Activated T-helper 1 cell treated with Interleukin-2 at 50 U/mL for 16 hours (primary cell): Measurements from ENCODE around the gene OR1D5.
"Not testable (repeated sequence)": the region's sequence is repeated elsewhere in the genome, so short reads cannot be mapped to it uniquely, and the experiment has no call there.

ENCODE experiments used
- DNase-seq: peaks from one replicate; pipeline ENCODE4 v3.0.0-alpha.2; 2020; ENCODE audit warnings: low read depth

OR1D5 gene, protein sequence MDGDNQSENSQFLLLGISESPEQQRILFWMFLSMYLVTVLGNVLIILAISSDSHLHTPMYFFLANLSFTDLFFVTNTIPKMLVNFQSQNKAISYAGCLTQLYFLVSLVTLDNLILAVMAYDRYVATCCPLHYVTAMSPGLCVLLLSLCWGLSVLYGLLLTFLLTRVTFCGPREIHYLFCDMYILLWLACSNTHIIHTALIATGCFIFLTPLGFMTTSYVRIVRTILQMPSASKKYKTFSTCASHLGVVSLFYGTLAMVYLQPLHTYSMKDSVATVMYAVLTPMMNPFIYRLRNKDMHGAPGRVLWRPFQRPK

DNA sequence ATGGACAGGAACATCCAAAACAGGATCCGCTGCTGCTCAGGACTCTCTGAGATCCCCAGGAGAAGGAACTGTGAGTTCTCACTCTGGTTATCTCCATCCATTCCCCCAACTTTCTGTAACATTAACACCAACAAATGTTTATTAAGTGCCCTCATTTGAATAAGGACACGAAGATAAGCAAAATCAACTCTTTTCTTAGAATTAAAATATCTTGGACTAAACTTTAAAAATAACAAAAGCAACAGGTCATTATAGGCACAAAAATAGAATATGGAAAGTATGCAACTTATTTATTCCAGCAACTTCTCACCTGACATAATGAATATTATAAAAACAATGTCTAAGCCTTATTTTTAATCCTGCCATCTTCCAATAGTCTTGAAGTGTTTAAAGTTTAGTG is at the start of gene OR1D5:
OR1D5 (minus strand) TSS at position 101 of the 400 bp plus-strand sequence; CDS start at position 101, 0 bp downstream.
- not testable (repeated sequence) for DNase-seq

DNA sequence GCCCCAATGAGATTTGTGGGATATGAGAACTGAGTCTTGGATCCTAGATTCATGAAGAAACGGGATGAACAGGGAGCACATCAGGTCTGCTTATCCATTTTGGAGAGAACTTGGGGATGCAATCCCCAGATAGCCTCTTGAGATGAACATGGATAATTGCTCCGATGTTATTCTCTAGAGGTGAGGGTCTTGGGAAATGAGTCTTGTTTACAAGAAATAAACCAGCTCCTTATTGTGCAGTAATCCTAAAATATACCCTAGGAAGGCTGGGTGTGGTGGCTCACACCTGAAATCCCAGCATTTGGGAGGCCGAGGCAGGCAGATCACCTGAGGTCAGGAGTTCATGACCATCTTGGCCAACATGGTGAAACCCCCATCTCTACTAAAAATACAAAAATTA is 40.9 kb upstream of the OR1D5 start, which contains the start of gene OR1D2:
OR1D2 (minus strand) TSS at position 101 of the 400 bp plus-strand sequence. CDS start 11,426 bp downstream, outside the sequence.
- DNase-seq: no peak

DNA sequence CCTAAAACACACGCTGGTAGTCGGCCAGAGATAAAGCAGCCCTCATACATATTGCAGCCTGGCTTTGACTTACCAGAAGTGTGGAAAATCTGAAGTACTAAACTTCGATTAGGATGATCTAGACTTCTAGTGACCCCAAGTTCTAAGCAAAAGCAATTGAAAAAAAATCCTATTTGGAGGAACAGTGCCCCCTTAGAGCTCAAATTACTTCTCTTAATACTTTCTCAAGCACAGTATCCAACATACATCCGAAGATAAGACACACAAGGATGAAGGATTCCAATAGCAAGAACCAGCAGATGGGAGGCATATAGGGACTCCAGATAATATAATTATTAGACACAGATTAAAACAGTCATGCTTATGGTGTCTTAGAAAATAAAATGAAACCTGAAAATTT is 10.4 kb upstream of the OR1D5 start:
- not testable (repeated sequence) for DNase-seq

DNA sequence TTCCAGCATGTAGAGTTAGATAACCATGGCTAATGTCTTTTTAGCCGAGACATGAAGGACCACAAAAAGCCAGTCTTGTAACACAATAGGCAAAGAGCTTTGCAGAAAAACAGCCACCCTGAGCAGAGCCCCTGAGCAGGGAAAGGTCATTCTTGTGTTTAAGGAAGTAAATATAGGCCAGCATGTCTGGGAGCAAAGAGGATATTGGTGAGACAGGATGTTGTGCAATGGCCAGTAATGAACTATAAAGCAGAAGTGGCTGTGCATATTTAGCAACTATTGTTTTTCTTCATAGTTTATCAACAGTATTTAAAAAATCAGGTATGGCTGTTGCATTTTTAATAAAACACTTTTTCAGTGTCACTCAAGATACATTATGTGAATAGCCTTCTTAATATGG is 1.8 kb upstream of the OR1D5 start:
- not testable (repeated sequence) for DNase-seq

DNA sequence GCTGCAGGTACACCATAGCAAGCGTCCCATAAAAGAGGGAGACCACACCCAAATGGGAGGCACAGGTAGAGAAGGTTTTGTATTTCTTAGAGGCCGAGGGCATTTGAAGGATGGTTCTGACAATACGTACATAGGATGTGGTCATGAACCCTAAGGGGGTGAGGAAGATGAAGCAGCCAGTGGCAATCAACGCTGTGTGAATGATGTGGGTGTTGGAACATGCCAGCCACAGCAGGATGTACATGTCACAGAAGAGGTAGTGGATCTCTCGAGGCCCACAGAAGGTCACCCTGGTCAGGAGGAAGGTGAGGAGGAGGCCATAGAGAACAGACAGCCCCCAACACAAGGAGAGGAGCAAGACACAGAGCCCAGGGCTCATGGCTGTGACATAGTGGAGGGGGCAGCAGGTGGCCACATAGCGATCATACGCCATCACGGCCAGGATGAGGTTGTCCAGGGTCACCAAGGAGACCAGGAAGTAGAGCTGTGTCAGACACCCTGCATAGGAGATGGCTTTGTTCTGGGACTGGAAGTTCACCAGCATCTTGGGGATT is 506 bp downstream of the OR1D5 start:
- DNase-seq: not testable (repeated sequence)

DNA sequence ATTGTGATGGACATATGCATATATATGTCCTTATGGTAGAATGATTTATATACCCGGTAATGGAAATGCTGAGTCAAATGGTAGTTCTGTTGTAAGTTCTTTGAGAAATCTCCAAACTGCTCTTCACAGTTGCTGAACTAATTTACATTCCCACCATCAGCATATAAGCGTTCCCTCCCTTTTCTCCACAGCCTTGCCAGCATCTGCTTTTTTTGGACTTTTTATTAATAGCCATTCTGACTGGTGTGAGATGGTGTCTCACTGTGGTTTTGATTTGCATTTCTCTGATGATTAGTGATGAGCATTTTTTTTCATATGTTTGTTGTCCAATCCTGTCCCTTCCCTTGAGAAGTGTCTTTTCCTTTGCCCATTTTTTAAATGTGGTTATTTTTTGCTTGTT is 8.5 kb downstream of the OR1D5 start:
- not testable (repeated sequence) for DNase-seq

DNA sequence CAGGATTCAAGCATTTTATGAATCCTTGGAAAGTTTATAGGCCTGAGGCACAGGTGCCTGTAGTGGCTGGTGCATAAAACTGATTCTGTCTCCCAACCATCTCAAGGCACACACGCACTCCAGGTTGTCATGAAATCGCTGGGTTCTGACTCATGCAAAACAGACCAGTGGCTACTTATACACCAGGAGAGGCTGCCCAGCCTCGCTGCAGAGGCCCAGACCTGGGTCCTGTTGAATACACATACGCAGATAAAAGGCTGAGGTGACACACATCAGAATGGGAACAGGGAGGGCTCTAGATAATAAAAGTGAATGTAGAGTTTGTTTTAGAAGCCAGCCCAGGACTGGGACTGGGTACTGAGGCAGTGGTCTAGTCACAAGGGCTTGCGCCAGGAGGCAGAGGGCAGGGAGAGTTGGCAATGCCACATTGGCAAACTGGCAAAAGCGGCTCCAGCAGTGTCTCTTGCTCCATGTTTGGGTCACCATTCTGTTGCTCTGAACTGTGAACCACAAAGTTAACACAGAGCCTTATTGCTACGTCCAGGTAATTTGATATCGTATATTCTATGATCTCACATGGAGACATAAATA is 13.6 kb downstream of the OR1D5 start:
- DNase-seq: no peak

DNA sequence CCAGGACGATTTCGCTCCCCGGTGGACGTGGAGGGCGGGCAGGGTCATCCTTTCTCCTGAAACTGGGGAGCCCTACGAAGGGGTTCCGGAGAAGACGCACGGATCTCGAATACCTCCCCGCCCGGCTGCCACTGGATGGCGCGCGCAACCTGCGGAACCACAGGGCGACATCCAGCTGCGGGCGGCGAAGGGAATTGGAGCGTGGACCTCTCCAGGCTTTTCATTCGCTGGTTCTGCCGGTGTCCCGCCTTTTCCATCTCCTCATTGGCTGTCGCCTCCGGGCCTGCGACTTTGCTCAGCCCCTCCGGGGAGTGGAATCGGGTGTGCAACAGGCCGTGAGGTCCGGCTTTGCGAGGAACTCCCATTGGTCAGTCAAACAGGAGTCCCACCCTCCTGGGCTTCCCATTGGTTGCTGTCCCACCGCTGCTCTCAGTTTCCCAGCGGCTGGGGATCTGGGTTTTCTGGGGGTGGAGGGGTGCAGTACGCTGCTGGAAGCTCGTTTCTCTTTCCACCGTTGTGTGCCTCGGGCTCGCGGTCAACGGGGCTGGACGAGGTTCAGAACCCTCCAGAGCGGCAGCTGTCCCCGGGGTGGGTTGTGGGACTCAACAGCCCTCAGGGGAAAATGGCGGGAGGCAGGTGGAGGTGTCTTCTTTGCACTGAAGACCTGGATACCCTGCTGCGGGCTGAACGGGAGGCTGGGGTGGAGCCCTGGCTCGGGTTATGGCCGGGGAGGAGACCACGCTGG is 14.5 kb downstream of the OR1D5 start:
- peak; percentile 85 for DNase-seq

DNA sequence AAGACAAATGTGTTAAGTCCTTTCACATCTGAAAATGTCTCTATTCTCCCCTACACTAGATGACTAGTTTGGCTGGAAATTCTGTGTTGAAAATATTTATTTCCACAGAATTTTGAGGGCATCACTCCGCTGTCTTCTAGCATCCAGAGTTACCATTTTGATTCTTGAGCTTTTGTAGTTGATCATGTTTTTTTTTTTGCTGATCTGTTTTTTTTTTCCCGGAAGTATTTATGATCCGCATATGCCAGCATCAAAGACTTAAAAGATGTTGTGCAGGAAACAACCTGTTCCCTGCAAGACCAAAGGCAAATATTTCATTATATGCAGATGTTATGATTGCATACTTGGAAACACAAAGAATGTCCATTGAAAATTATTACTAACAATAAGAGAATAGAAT is 16.7 kb downstream of the OR1D5 start:
- DNase-seq: no peak

DNA sequence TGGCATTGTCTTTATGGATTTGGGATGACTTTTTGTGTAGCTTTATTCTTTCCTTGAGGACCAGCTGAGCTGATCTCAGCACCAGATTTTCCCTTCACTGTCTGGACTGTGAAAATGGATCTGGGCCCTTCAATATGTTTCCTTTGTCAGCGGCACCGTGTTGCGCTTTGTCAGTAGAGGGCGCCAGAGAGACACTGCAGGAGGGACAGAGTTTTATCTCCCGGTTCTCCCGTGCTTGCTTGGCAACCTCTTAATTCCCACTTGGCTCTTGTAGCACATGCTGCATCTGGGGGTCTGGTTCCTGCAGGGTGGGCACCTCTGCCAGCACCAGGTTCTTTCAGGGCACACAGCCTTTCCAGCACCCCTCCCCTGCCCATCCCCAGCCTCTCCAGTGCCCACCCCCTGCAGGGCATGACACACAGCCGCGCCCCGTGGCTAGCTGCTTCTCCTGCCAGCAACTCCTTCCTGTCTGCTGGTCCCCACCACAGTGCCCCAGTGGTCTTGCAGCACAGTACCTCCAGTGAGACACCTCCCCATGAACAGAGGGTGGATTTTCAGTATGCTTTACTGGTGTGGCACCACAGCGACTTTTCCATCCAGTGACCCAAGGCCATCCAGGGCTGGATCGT is 19.6 kb downstream of the OR1D5 start:
- DNase-seq: no peak

DNA sequence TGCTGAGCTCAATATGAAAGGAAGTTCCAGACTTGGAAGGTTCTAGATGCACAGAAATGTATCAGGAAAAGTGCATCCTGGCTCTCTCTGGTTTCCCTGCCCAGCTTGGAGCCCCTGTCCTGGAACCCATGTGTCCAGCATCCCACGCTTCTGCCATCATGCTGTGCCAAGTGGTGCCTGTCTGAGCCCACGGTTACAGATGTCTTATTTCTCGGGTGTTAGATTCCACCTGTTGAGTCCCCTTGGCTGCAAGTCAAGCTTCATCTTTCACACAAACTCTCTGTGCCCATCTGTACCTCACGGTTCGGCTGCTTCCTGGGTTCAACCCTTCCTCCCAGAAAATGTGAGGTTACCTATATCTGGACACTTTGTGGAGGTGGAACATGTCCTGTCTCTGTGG is 22.5 kb downstream of the OR1D5 start:
- no peak for DNase-seq

DNA sequence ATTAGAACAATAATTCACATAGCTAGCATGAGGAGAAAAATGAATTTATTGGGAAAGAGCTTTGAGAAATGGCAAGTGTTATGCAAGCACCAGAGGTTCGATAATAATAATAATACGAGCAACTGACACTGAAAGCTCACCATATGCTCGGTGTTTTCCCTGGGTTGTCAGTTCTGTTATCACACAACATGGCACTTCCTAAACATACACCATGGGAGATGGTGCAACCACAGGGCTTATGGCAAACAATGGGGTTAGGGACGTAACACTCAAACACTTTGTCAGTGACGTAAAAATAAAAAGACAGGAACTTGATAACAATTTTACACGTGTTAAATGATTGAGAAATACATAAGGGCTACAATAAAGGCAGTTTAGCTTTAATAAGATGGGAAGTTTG is 23.7 kb downstream of the OR1D5 start:
- no peak for DNase-seq

DNA sequence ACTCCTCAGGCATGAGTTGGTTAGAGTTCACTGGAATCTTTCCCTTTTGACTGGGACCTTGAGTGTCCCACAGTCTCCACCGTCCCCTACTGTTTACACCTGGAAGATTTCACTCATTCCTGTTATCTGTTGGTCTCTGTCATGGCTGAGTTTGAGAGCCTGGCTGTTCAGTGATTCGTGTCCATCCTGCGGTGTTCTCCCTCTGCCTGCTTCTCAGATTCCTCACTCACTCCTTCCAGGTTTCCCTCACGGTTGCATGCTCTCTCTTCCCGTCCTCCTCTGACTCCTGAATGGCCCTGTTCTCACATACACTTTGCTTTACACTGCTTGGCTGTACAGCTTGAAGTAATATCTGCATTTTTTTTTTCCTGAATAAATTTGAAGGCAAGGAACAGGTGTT is 24.5 kb downstream of the OR1D5 start:
- no peak for DNase-seq

DNA sequence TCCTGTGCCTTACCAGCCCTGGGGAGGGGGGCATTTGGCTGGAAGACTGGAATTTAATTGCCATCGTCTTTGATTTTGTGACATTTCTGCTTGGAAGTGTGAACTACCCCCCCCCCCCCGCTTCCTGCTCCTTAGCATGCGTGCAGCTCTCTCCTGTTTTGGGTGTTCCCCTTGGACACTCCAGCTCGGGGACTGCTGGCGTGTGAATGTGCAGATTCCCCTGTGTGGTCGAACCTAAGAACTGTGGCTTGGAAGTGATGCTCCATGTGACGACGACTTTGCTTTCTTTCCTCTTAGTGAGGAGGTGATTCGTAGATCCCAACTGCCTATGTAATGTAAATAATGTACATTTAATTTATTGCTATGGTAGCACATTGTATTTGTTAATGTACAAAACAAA is 26.1 kb downstream of the OR1D5 start:
- DNase-seq: no peak

DNA sequence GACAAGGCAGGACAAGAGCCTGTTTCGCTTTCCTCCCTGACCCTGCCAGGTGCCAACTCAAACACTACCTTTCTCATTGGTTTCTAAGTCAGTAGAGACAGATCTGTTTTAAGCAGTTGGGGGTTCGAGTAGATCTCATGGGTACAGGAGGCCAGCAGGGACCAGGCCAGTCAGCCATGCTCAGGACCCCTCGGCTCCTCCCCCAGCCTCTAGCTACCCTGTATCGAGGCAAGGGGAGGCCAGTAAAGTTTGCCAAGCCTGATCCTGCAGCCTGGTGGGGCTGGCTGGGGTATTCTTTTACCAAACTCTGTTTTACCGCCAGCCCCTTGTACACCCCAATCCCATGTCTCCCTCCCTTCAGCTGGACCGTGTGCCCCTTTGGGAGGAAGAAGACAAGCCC is 26.6 kb downstream of the OR1D5 start:
- no peak for DNase-seq

DNA sequence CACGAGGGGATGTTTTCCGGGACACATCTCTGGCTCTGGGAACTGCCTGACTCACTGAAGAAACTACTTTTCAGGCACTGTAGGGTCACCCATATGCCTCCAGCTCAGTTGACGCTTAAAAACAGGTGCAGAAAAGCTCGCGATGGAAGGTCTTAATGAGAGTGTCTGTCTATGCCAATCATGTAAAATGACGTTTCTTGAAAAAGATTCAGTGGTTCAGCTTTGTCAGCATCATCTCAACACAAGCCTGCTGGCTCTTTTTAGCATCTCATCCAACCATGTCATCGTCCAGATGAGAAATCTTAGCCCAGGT is 27.5 kb downstream of the OR1D5 start:
- DNase-seq: no peak

DNA sequence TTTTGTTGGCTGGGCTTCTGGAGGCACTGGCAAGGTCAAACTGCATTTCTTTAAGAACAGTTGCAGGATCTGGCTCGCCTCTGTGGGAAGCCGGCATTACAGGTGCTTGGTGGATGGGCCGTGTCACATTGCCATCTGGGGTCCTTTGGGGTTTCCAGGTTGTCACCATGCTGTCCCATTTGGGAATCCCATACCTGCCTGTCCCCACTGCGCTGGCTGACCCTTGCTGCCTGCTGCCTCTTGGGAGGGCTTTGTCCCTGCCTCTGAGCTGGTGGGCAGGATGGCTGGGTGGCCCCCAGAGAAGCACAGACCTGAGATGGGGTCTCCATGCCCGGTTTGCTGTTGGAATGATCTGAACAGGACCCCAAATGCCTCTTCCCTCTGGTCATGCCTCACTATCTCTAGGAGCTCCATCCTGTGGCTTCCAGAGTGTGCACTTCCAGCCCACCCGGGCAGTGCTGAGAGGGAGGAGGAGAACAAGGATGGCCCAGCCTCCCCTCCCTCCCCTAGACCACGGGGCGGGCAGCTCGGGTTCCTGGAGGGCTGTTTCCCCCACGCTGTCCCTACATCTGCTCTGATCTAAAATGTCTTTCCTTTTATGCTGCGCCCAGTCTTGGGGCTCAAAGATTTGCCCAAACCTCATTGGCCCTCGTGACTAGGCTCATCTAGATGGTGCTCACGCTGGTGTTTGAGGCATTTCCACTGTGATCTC is 28.0 kb downstream of the OR1D5 start:
- no peak for DNase-seq

DNA sequence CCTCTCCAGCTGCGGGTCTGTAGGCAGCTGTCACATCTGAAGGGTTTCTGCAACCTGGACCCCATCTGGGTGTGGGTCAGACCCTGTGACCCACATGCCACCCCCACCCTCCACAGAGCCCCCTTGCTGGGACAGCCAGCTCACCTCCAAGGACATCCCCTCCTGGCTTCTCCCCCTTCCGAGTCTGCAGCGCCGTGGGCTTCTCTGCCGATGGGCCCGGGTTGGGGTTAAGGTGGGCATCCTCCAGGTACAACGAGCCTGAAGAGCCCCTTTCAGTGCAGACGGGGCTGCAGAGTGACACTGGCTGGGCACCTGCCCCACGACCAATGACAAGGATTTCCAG is 28.9 kb downstream of the OR1D5 start:
- DNase-seq: no peak

DNA sequence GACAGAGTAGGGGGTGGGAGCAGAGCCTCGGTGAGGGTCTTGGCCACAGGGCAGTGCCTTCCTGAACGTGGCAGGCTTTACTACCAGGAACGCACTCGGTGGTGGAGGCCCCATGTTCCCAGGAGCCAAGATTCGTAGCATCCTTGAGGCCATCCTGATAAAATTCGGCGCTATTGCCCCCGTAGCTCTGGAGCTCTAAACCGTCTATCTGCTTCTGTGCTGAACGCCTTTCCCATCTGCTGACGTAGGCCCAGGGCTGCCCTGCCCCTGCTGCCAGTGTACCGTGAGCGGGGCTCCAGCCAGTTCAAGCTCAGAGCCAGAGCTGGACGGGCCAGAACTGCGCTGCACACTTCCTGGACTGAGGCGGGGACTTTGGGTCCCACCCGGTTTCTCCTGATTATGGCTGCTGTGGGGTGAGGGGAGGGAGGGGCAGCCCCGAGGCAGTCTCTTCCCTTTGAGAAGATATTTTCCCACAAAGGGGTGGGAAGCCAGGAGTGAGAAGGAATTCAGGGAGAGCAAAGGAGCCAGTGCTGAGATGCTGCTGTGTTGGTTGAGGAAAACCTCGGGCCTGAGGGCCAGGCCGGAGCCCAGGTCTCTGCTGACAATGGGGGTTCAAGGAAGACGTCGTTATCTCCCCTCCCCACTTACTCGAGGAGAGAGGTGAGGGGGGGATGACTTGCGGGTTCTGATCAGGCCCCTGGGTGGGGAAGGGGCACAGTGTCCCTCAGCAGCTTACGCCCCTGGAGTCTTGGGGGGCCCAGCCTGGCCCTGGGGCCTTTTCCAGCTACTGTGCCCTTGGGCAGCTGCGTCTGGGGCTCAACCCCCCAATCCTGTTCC is 29.4 kb downstream of the OR1D5 start:
- DNase-seq: no peak

DNA sequence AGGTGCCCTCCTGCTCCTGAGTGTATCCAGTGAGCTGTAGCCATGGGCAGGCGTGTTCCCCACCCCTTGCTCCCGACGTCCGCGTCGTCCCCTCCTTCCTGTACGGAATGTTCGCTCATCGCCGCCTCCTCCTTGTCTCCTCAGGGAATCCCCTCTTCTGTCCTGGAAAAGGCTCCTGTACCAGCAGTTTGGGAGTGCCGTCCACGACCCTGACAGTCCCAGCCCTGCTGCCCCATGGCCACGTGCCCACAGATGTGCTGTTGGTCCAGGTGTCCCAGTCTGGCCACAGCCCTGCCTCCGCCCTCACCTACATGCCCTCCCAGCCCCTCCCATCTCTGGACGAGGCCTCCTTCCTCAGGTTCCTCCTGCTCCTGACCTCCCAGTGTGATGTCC is 30.2 kb downstream of the OR1D5 start:
- no peak for DNase-seq
